Measurements from ENCODE around the gene PHC3. TPM values are rescaled to one million over a fixed set of nuclear protein-coding genes. Genes with fewer than 3 reads are reported as not detected.

The PHC3 gene
- polyA plus RNA-seq, 2 of the 4 experiments (the other 2 are of a cell fraction), result 10.8 to 49.1 TPM

- no peak for TF ChIP-seq TP53 (CRISPR knock-in tag; IDR thresholded peaks at IDR 0.05)
- no peak for TF ChIP-seq SREBF2 (IDR thresholded peaks at IDR 0.05)
- no peak for TF ChIP-seq ZSCAN20 (CRISPR knock-in tag; IDR thresholded peaks at IDR 0.05)
- no peak for TF ChIP-seq EHF (CRISPR knock-in tag; IDR thresholded peaks at IDR 0.05)
- no peak for TF ChIP-seq RAD21 (conservative IDR thresholded peaks at IDR 0.05 in 1 of 2, IDR thresholded peaks at IDR 0.05 in 1 of 2)
- no peak for TF ChIP-seq JUN (IDR thresholded peaks at IDR 0.05)
- TF ChIP-seq PBX3 (IDR thresholded peaks at IDR 0.05), result no peak
- no peak for TF ChIP-seq HDAC2 (IDR thresholded peaks at IDR 0.05)
Observed at GRCh38 chr3:170049146-170050000, 132.2 kb downstream of the PHC3 start (continued).

DNA sequence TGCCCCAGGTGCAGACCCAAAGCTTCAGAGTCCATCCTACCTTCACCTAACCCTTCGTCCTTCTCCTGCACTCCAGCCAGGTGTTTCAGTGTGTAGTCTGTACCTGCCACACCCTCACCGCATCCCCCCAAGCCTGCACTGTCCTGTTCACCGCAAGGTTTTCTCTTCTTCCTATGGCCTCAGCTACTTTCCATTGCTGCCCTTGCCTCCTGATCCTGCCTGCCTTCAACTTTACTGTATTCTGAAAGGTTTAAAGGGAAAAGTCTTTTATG is 134.5 kb downstream of the PHC3 start:
- TF ChIP-seq KDM5A (IDR thresholded peaks at IDR 0.05) (no peak), FOSB (CRISPR knock-in tag; IDR thresholded peaks at IDR 0.05) (no peak), BHLHE40 (IDR thresholded peaks at IDR 0.05; ENCODE audit: low read depth, low read length) (no peak), POLR2AphosphoS2 (conservative IDR thresholded peaks at IDR 0.05; ENCODE audit: low read length) (no peak)
- TF ChIP-seq, protein P1, sequence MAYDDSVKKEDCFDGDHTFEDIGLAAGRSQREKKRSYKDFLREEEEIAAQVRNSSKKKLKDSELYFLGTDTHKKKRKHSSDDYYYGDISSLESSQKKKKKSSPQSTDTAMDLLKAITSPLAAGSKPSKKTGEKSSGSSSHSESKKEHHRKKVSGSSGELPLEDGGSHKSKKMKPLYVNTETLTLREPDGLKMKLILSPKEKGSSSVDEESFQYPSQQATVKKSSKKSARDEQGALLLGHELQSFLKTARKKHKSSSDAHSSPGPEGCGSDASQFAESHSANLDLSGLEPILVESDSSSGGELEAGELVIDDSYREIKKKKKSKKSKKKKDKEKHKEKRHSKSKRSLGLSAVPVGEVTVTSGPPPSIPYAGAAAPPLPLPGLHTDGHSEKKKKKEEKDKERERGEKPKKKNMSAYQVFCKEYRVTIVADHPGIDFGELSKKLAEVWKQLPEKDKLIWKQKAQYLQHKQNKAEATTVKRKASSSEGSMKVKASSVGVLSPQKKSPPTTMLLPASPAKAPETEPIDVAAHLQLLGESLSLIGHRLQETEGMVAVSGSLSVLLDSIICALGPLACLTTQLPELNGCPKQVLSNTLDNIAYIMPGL (CRISPR knock-in tag; IDR thresholded peaks at IDR 0.05; ENCODE audit: borderline replicate concordance), result no peak
- H3K4me1 ChIP-seq, result no peaks in the 10 kb centered on the region
- CTCF ChIA-PET, result interaction anchor here (0.6 to 1.9 kb wide), 3 partner anchors 10 to 765 kb away, joined by 3 to 6 read pairs (median 3); partner anchors contain the start of gene GPR160
- no peak overlapping the region for H3K4me3 ChIP-seq
- H3K27ac ChIP-seq, result no peak overlapping the region
- ATAC-seq (no peak), FAIRE-seq (no peak), DNase-seq (ENCODE audit: low read depth in 1 of 2, low spot score in 1 of 2) (no peak)
- H3K4me2 ChIP-seq, result no peak overlapping the region
- 87% methylated on average over 3 of the region's 3 CpGs for WGBS (ENCODE audit: missing lambda C conversion rate)
- H3K9me3 ChIP-seq, result no peaks in the 10 kb centered on the region
- POLR2A ChIA-PET, result interaction anchor here (0.7 kb wide), 1 partner anchor 42 kb away, joined by 3 read pairs; no protein-coding TSS in a partner anchor

- CTCF ChIA-PET, result interaction anchor here (0.6 to 1.9 kb wide), 3 partner anchors 9 to 765 kb away, joined by 3 to 6 read pairs (median 3); partner anchors contain the start of gene GPR160
- no peaks in the 10 kb centered on the region for H3K9me3 ChIP-seq
- DNase-seq (ENCODE audit: low read depth in 1 of 2, low spot score in 1 of 2) (no peak), ATAC-seq (no peak), FAIRE-seq (no peak)
- no peak overlapping the region for H3K27ac ChIP-seq
- POLR2A ChIA-PET, result no interaction called here
- H3K4me3 ChIP-seq, result no peak overlapping the region
- TF ChIP-seq, protein P1 (CRISPR knock-in tag; IDR thresholded peaks at IDR 0.05; ENCODE audit: borderline replicate concordance), result no peak
- TF ChIP-seq PHF8 (IDR thresholded peaks at IDR 0.05; ENCODE audit: borderline replicate concordance, low read depth) (no peak), FOSB (CRISPR knock-in tag; IDR thresholded peaks at IDR 0.05) (no peak), RARB (CRISPR knock-in tag; IDR thresholded peaks at IDR 0.05) (no peak), CBX8 (IDR thresholded peaks at IDR 0.05) (no peak)
- H3K4me2 ChIP-seq, result no peak overlapping the region
- 69% methylated on average over 5 of the region's 5 CpGs for WGBS (ENCODE audit: missing lambda C conversion rate)
- H3K4me1 ChIP-seq, result no peaks in the 10 kb centered on the region
Observed at GRCh38 chr3:170046269-170047132, 135.0 kb downstream of the PHC3 start.

Measured in A549 (cell line).